ENCODE measurements around the gene FGD3. TPM values are rescaled to one million over a fixed set of nuclear protein-coding genes. Genes with fewer than 3 reads are reported as not detected.

The FGD3 gene
- polyA plus RNA-seq, 1 donor (not counting 4 experiments of a cell fraction or from before 2014, with no cell fraction given) = 0.21 TPM

DNA sequence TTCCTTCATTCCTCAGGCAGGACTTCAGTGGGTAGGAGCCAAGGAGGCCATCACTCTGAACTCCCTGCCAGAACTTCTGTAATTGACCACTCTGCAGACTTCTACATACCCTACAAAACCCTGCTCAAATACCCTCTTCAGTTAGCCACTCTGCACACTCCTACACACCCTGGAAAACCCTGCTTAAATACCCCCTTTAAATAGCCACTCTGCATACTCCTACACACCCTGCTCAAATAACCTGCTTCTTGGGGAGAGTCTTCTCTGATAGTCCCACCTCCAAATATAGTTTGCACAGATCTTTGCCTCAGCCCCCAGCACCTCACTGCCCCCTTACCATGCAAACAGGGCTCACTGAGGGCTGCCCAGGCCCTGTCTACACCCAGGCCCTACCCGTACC is 130.0 kb downstream of the FGD3 start:
- no peaks in the 10 kb centered on the region for H3K9me3 ChIP-seq (ENCODE audit: control insufficient read depth, low read depth, low read length)
- H3K4me1 ChIP-seq (ENCODE audit: control insufficient read depth, extremely low read depth, insufficient read depth, low read length) = no peaks in the 10 kb centered on the region
- dilution Hi-C loops (cut with MboI; ENCODE audit: extremely low pct_ligation_motif_present, low sequenced_read_pairs) = no loop called here
- H3K79me2 ChIP-seq (ENCODE audit: control insufficient read depth, insufficient read depth, low read length) = no peaks in the 10 kb centered on the region
- H3K9ac ChIP-seq (ENCODE audit: control insufficient read depth, extremely low read depth, insufficient read depth, low read length) = no peak overlapping the region
- H2AFZ ChIP-seq (ENCODE audit: control insufficient read depth, low read length) = no peak overlapping the region
- H4K20me1 ChIP-seq (ENCODE audit: control insufficient read depth, extremely low read depth, insufficient read depth, low read length) = no peaks in the 10 kb centered on the region
- FAIRE-seq = no peak
- H3K27ac ChIP-seq (ENCODE audit: control insufficient read depth, insufficient read depth, low read length) = no peak overlapping the region
- no peak overlapping the region for H3K4me2 ChIP-seq (ENCODE audit: control insufficient read depth, extremely low read depth, insufficient read depth, low read depth, low read length)
- H3K9me1 ChIP-seq (ENCODE audit: control insufficient read depth, extremely low read depth, insufficient read depth, low read length) = no peaks in the 10 kb centered on the region
- no peaks in the 10 kb centered on the region for H3K36me3 ChIP-seq (ENCODE audit: control insufficient read depth in 2 of 2, extremely low read depth in 1 of 2, insufficient read depth in 2 of 2, low read length in 2 of 2)
- no peak overlapping the region for H3K4me3 ChIP-seq (ENCODE audit: control insufficient read depth in 2 of 3, extremely low read depth in 1 of 3, insufficient read depth in 2 of 3, low read depth in 1 of 3, low read length in 3 of 3)
- no peak for DNase-seq (ENCODE audit: low read depth, low spot score)
- no peak for TF ChIP-seq EZH2 (IDR thresholded peaks at IDR 0.05; ENCODE audit: low read length)
- TF ChIP-seq, protein P1, sequence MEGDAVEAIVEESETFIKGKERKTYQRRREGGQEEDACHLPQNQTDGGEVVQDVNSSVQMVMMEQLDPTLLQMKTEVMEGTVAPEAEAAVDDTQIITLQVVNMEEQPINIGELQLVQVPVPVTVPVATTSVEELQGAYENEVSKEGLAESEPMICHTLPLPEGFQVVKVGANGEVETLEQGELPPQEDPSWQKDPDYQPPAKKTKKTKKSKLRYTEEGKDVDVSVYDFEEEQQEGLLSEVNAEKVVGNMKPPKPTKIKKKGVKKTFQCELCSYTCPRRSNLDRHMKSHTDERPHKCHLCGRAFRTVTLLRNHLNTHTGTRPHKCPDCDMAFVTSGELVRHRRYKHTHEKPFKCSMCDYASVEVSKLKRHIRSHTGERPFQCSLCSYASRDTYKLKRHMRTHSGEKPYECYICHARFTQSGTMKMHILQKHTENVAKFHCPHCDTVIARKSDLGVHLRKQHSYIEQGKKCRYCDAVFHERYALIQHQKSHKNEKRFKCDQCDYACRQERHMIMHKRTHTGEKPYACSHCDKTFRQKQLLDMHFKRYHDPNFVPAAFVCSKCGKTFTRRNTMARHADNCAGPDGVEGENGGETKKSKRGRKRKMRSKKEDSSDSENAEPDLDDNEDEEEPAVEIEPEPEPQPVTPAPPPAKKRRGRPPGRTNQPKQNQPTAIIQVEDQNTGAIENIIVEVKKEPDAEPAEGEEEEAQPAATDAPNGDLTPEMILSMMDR (optimal IDR thresholded peaks at IDR 0.05 in 1 of 3, IDR thresholded peaks at IDR 0.05 in 1 of 3, conservative IDR thresholded peaks at IDR 0.05 in 1 of 3; ENCODE audit: extremely low read depth in 1 of 3, insufficient read depth in 2 of 3, low read length in 3 of 3) = no peak
- H3K27me3 ChIP-seq (ENCODE audit: control insufficient read depth, extremely low read depth, insufficient read depth, low read length) = peaks cover 3% of the 10 kb centered on the region

DNA sequence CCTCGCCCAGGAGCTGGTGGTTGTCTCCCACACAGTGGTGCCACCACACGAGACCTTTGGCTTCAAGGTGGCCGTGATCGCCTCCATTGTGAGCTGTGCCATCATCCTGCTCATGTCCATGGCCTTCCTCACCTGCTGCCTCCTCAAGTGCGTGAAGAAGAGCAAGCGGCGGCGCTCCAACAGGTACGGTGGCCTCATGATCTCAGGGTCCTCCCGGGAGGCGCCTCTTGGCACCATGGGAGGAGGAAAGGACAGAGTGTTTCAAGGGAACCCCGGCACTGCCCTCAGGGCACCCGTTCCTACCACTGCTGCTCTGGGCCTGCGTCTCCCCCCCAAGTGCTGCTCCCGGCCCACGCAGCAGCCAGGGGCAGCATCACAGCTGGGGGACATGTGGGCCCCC is 130.5 kb downstream of the FGD3 start:
- no peak overlapping the region for H3K4me2 ChIP-seq (ENCODE audit: control insufficient read depth, extremely low read depth, insufficient read depth, low read depth, low read length)
- DNase-seq (ENCODE audit: low read depth, low spot score) (no peak), FAIRE-seq (no peak)
- no peaks in the 10 kb centered on the region for H3K9me1 ChIP-seq (ENCODE audit: control insufficient read depth, extremely low read depth, insufficient read depth, low read length)
- H3K9ac ChIP-seq (ENCODE audit: control insufficient read depth, extremely low read depth, insufficient read depth, low read length) = no peak overlapping the region
- H3K27me3 ChIP-seq (ENCODE audit: control insufficient read depth, extremely low read depth, insufficient read depth, low read length) = peaks cover 3% of the 10 kb centered on the region
- TF ChIP-seq EZH2 (IDR thresholded peaks at IDR 0.05; ENCODE audit: low read length) = no peak
- TF ChIP-seq, protein P1 (optimal IDR thresholded peaks at IDR 0.05 in 1 of 3, IDR thresholded peaks at IDR 0.05 in 1 of 3, conservative IDR thresholded peaks at IDR 0.05 in 1 of 3; ENCODE audit: extremely low read depth in 1 of 3, insufficient read depth in 2 of 3, low read length in 3 of 3) = no peak
- dilution Hi-C loops (cut with MboI; ENCODE audit: extremely low pct_ligation_motif_present, low sequenced_read_pairs) = no loop called here
- H3K27ac ChIP-seq (ENCODE audit: control insufficient read depth, insufficient read depth, low read length) = no peak overlapping the region
- H3K4me3 ChIP-seq (ENCODE audit: control insufficient read depth in 2 of 3, extremely low read depth in 1 of 3, insufficient read depth in 2 of 3, low read depth in 1 of 3, low read length in 3 of 3) = no peak overlapping the region
- H4K20me1 ChIP-seq (ENCODE audit: control insufficient read depth, extremely low read depth, insufficient read depth, low read length) = no peaks in the 10 kb centered on the region
- no peaks in the 10 kb centered on the region for H3K36me3 ChIP-seq (ENCODE audit: control insufficient read depth in 2 of 2, extremely low read depth in 1 of 2, insufficient read depth in 2 of 2, low read length in 2 of 2)
- H3K9me3 ChIP-seq (ENCODE audit: control insufficient read depth, low read depth, low read length) = no peaks in the 10 kb centered on the region
- H2AFZ ChIP-seq (ENCODE audit: control insufficient read depth, low read length) = no peak overlapping the region
- no peaks in the 10 kb centered on the region for H3K4me1 ChIP-seq (ENCODE audit: control insufficient read depth, extremely low read depth, insufficient read depth, low read length)
- no peaks in the 10 kb centered on the region for H3K79me2 ChIP-seq (ENCODE audit: control insufficient read depth, insufficient read depth, low read length)

All from keratinocyte (primary cell).